H9 (cell line): ENCODE results near the gene TMEM175. TPM values are rescaled to one million over a fixed set of nuclear protein-coding genes. Genes with fewer than 3 reads are reported as not detected.
"Not testable (repeated sequence)": the region's sequence is repeated elsewhere in the genome, so short reads cannot be mapped to it uniquely, and the experiment has no call there.

Experiments used
- DNase-seq: peaks from one replicate; pipeline ENCODE4 v3.0.0-alpha.2; 2017
- H2AFZ ChIP-seq: one replicate; pipeline ENCODE4 v1.6.1; 2013; ENCODE audit warnings: mild to moderate bottlenecking, low read length, control low read depth, moderate library complexity
- H2AK5ac ChIP-seq: 2 replicates; pipeline ENCODE4 v1.6.1; 2013; ENCODE audit warnings: low read length, control low read depth, mixed read lengths; ENCODE audit not compliant: insufficient read length
- H2BK120ac ChIP-seq: one replicate; pipeline ENCODE4 v1.6.1; 2013; ENCODE audit warnings: low read depth, mild to moderate bottlenecking, low read length, control low read depth, inconsistent platforms; ENCODE audit not compliant: poor library complexity, severe bottlenecking
- H2BK12ac ChIP-seq: 2 replicates; pipeline ENCODE4 v1.6.1; 2013; ENCODE audit warnings: low read length, control low read depth, mixed read lengths, low read depth; ENCODE audit not compliant: insufficient read length
- H2BK15ac ChIP-seq: 2 replicates; pipeline ENCODE4 v1.6.1; 2013; ENCODE audit warnings: low read depth, low read length, control low read depth
- H2BK20ac ChIP-seq: one replicate; pipeline ENCODE4 v1.6.1; 2013; ENCODE audit warnings: low read depth, mild to moderate bottlenecking, low read length, control low read depth, inconsistent platforms; ENCODE audit not compliant: poor library complexity, severe bottlenecking
- H2BK5ac ChIP-seq: 2 replicates; pipeline ENCODE4 v1.6.1; 2013; ENCODE audit warnings: low read length, control low read depth, mixed read lengths; ENCODE audit not compliant: insufficient read length
- H3K14ac ChIP-seq: 2 replicates; pipeline ENCODE4 v1.6.1; 2013; ENCODE audit warnings: low read length, control low read depth; ENCODE audit not compliant: insufficient read depth
- H3K18ac ChIP-seq: 2 replicates; pipeline ENCODE4 v1.6.1; 2013; ENCODE audit warnings: low read depth, mild to moderate bottlenecking, mixed read lengths, low read length, control low read depth; ENCODE audit not compliant: insufficient read length
- H3K23ac ChIP-seq: 2 replicates; pipeline ENCODE4 v1.6.1; 2013; ENCODE audit warnings: low read length, control low read depth, mixed read lengths, low read depth; ENCODE audit not compliant: insufficient read length
- H3K23me2 ChIP-seq: 2 replicates; pipeline ENCODE4 v1.6.1; 2013; ENCODE audit warnings: low read depth, mild to moderate bottlenecking, mixed read lengths, low read length, control low read depth; ENCODE audit not compliant: insufficient read length, poor library complexity, severe bottlenecking
- H3K27ac ChIP-seq: 2 replicates; pipeline ENCODE4 v1.5.1; 2013; ENCODE audit warnings: low read length, control low read depth, mixed read lengths, low read depth; ENCODE audit not compliant: insufficient read length
- H3K27me3 ChIP-seq: 2 replicates; pipeline ENCODE4 v1.6.1; 2013; ENCODE audit warnings: low read length, control low read depth, inconsistent platforms; ENCODE audit not compliant: insufficient read depth
- H3K4ac ChIP-seq: 2 replicates; pipeline ENCODE4 v1.6.1; 2013; ENCODE audit warnings: low read depth, mild to moderate bottlenecking, control low read depth, inconsistent platforms, low read length, moderate library complexity
- H3K4me1 ChIP-seq: 2 replicates; pipeline ENCODE4 v1.6.1; 2013; ENCODE audit warnings: low read length, control low read depth, inconsistent platforms; ENCODE audit not compliant: insufficient read depth
- H3K4me2 ChIP-seq: 2 replicates; pipeline ENCODE4 v1.6.1; 2013; ENCODE audit warnings: low read length, control low read depth, mixed read lengths; ENCODE audit not compliant: insufficient read length, insufficient read depth
- H3K56ac ChIP-seq: 2 replicates; pipeline ENCODE4 v1.6.1; 2013; ENCODE audit warnings: low read depth, mild to moderate bottlenecking, mixed read lengths, low read length, control low read depth; ENCODE audit not compliant: insufficient read length
- H3K79me1 ChIP-seq: 2 replicates; pipeline ENCODE4 v1.6.1; 2013; ENCODE audit warnings: low read depth, mild to moderate bottlenecking, moderate library complexity, low read length, control low read depth, inconsistent platforms; ENCODE audit not compliant: insufficient read depth, poor library complexity, severe bottlenecking
- H3K79me2 ChIP-seq: 2 replicates; pipeline ENCODE4 v1.6.1; 2013; ENCODE audit warnings: low read length, control low read depth, inconsistent platforms; ENCODE audit not compliant: insufficient read depth
- H3K9ac ChIP-seq: 2 replicates; pipeline ENCODE4 v1.6.1; 2013; ENCODE audit warnings: low read length, control low read depth, mixed read lengths; ENCODE audit not compliant: insufficient read length; ENCODE audit errors: extremely low read depth
- H3K9me3 ChIP-seq: one replicate; pipeline ENCODE4 v1.6.1; 2013; ENCODE audit warnings: low read depth, low read length, inconsistent platforms; ENCODE audit not compliant: control insufficient read depth
- H3T11ph ChIP-seq: one replicate; pipeline ENCODE4 v1.6.1; 2013; ENCODE audit warnings: mild to moderate bottlenecking, low read length, control low read depth, inconsistent platforms
- H4K20me1 ChIP-seq: one replicate; pipeline ENCODE4 v1.6.1; 2013; ENCODE audit not compliant: control insufficient read depth, insufficient read length, insufficient read depth
- H4K5ac ChIP-seq: 2 replicates; pipeline ENCODE4 v1.6.1; 2013; ENCODE audit warnings: low read depth, mild to moderate bottlenecking, mixed read lengths, low read length, control low read depth; ENCODE audit not compliant: insufficient read length
- H4K8ac ChIP-seq: replicated peaks from 2 replicates; pipeline ENCODE4 v1.6.1; 2013; ENCODE audit warnings: low read length, control low read depth, mixed read lengths, low read depth; ENCODE audit not compliant: insufficient read length
- H4K91ac ChIP-seq: 2 replicates; pipeline ENCODE4 v1.6.1; 2013; ENCODE audit warnings: low read depth, mild to moderate bottlenecking, moderate library complexity, mixed read lengths, low read length, control low read depth; ENCODE audit not compliant: insufficient read length
- H3K27ac Mint-ChIP-seq, 3 experiments: 2 replicates in 2 of 3; 3 replicates in 1 of 3; pipeline ENCODE4 v1.8.0; 2020 to 2021; ENCODE audit warnings: mixed read lengths in 3 of 3, mild to moderate bottlenecking in 1 of 3, moderate library complexity in 1 of 3
- H3K27me3 Mint-ChIP-seq: 2 replicates; pipeline ENCODE4 v1.8.0; 2021; ENCODE audit warnings: low read depth, mild to moderate bottlenecking, moderate library complexity, mixed read lengths
- H3K36me3 Mint-ChIP-seq, 3 experiments: 2 replicates in 2 of 3; 3 replicates in 1 of 3; pipeline ENCODE4 v1.8.0; 2020 to 2021; ENCODE audit warnings: low read depth in 3 of 3, mixed read lengths in 3 of 3; ENCODE audit not compliant: insufficient read depth in 1 of 3
- H3K4me1 Mint-ChIP-seq, 2 experiments: 2 replicates each; pipeline ENCODE4 v1.8.0; 2020; ENCODE audit warnings: mixed read lengths in 2 of 2
- H3K4me3 Mint-ChIP-seq, 2 experiments: 2 replicates in 1 of 2; 3 replicates in 1 of 2; pipeline ENCODE4 v1.8.0; 2020 to 2021; ENCODE audit warnings: mild to moderate bottlenecking in 2 of 2, mixed read lengths in 2 of 2, moderate library complexity in 1 of 2
- H3K9me3 Mint-ChIP-seq, 2 experiments: 2 replicates in 1 of 2; 3 replicates in 1 of 2; pipeline ENCODE4 v1.8.0; 2020; ENCODE audit warnings: mild to moderate bottlenecking in 2 of 2, mixed read lengths in 2 of 2, moderate library complexity in 1 of 2
- WGBS: extraction: QIAGEN DNeasy Blood & Tissue Kit; methylation state at CpG from one replicate; pipeline ENCODE4 v1.1.7; 2013; ENCODE audit warnings: missing lambda C conversion rate, low lambda C conversion rate, mixed read lengths; ENCODE audit not compliant: insufficient read length; ENCODE audit errors: extremely low coverage; 5-methylcytosine and 5-hydroxymethylcytosine counted together
- total RNA-seq: library from RNA; stranded (reverse); gene quantifications from 2 replicates; pipeline ENCODE4 v1.2.1, GENCODE V29; 2021

The TMEM175 gene
- total RNA-seq, 1 experiment from 2014 or later, result 6.4 TPM

- H3K4me1 Mint-ChIP-seq, H3K4me1 ChIP-seq, H3K9me3 Mint-ChIP-seq, H3K14ac ChIP-seq, H4K20me1 ChIP-seq, H3K18ac ChIP-seq, H3K9ac ChIP-seq, H3K56ac ChIP-seq, H3K9me3 ChIP-seq, H2BK15ac ChIP-seq, H3T11ph ChIP-seq, H3K27me3 Mint-ChIP-seq, H3K4ac ChIP-seq, H2AFZ ChIP-seq, H4K8ac ChIP-seq, H2AK5ac ChIP-seq, H2BK5ac ChIP-seq, H2BK20ac ChIP-seq, DNase-seq, H3K4me3 Mint-ChIP-seq, H3K27me3 ChIP-seq, H3K23ac ChIP-seq, H3K4me2 ChIP-seq, H3K36me3 Mint-ChIP-seq, H3K23me2 ChIP-seq, H4K91ac ChIP-seq, H2BK120ac ChIP-seq, H3K27ac ChIP-seq, H2BK12ac ChIP-seq, H4K5ac ChIP-seq: not testable (repeated sequence)
- no CpG with 5 or more reads among the region's 15 CpGs for WGBS
- peaks cover 10% of the 10 kb centered on the region for H3K79me1 ChIP-seq
- peak overlapping the region in 2 of 3 experiments; percentile 53 to 54; a peak in 1 of 7 replicates for H3K27ac Mint-ChIP-seq
- H3K79me2 ChIP-seq, result peaks cover 18% of the 10 kb centered on the region; the same call in 1 of the 2 replicates
Observed at GRCh38 chr4:919004-919680, 13.1 kb upstream of the TMEM175 start.
